Right hindlimb (tissue), 1 donor: ENCODE data around the gene CYBC1.
A peak's percentile ranks its signal among the peaks of the same experiment; 100 is the strongest.

Source experiments
- DNase-seq: peaks from one replicate; pipeline ENCODE4 v3.0.0-alpha.2; 2018

CYBC1 gene

GRCh38 chr17:82446124-82446523, 4.4 kb downstream of the CYBC1 start:
- DNase-seq = no peak

- DNase-seq = no peak
Observed at GRCh38 chr17:82445542-82445941, 5.0 kb downstream of the CYBC1 start.

- peak; percentile 66 for DNase-seq
Observed at GRCh38 chr17:82444941-82445521, 5.5 kb downstream of the CYBC1 start.

- no peak for DNase-seq
Observed at GRCh38 chr17:82444284-82444893, 6.2 kb downstream of the CYBC1 start.

DNA sequence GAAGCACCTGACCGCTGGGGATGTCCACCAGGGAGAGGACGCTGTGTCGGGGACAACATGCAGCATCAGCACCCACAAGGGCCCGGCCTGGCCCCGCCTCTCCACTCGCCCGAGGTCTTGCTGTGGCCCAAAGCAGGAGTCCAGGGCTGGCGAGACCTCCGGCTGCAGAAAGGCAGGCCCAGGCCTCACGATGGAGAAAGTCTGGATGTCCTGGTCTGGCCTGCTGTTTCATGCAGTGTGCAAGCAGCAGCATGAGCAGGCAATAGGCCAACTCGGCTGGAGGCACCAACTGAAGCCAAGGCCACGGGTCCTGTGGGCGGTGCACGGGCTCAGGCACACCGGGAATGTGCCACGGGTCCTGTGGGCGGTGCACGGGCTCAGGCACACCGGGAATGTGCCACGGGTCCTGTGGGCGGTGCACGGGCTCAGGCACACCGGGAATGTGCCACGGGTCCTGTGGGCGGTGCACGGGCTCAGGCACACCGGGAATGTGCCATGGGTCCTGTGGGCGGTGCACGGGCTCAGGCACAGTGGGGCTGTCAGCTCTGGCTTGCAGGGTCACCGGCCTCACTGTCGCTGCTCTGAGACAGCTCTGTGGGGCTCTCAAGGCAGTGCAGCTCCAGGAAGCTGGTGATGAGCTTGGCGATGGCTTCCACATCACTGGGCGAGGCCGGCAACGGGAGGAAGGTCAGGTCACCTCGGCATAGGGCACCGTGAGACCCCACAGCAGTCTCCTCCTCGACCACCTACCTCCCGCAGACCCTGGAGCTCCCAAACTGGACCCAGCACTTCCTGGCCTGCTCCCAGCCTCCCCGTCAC, 6.9 kb downstream of the CYBC1 start:
- no peak for DNase-seq

GRCh38 chr17:82442643-82443464, 7.7 kb downstream of the CYBC1 start:
- DNase-seq = no peak

DNA sequence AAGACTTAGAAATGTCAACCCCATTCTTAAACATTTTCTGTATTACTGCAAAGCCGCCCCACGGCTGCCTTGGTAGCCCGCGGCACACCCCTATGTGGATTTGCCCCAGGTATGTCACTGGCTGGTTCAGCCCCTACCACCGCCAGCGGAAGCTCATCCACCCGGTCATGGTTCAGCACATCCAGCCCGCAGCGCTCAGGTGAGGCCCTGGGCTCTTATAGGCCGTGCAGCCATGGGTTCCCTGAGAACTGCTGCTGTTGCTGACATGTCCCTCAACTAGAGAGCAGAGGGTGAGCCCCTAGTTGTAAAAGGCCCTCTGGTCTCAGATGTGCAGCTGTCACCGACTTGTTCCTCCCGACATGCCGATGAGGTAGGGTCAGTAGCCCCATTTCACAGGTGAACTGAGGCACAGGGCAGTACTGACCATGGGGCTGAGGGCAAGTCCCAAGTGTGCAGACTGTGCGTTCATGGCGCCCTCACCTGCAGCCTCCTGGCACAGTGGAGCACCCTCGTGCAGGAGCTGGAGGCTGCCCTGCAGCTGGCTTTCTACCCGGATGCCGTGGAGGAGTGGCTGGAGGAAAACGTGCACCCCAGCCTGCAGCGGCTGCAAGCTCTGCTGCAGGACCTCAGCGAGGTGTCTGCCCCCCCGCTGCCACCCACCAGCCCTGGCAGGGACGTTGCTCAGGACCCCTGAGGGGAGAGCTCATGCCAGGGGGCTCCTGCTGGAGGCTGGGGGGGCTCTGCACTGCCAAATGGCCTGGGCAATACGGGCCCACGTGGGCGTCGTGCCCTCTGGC, 8.7 kb downstream of the CYBC1 start:
- no peak for DNase-seq

GRCh38 chr17:82440991-82441627, 9.4 kb downstream of the CYBC1 start:
- peak; percentile 71 for DNase-seq

- no peak for DNase-seq
Observed at GRCh38 chr17:82440469-82440981, 10.0 kb downstream of the CYBC1 start.

GRCh38 chr17:82439829-82440365, 10.7 kb downstream of the CYBC1 start:
- no peak for DNase-seq

DNA sequence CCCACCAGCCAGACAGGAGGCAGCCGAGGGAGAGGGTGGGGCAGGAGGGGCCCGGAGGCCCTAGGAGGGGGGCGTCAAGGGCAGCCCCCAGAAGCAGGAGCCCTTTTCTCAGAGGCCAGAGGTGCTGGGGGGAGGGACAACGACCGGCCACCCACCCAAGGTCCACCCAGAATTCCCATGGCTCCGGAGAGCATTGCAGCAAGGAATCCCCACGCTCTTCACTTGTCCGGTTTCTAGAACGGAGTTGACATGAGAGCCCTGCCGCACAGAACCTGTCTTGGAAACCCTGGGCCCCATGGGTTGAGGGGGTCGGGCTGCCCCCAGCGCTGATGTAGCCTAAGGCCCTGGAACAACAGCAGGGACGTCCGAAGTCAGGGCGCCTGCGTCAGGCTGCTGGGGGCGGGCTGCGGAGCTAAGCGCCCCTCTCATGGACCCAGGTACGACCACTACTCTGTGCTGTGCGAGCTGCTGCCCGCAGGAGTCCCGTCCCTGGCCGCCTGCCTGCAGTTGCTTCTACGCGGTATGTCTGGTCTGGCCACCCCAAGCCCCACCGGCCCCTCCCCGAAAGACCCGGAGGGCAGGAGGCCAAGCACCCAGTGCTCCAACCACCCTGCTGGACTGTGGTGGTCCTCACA, 11.2 kb downstream of the CYBC1 start:
- DNase-seq = no peak

GRCh38 chr17:82438401-82439193, 12.0 kb downstream of the CYBC1 start:
- no peak for DNase-seq

DNA sequence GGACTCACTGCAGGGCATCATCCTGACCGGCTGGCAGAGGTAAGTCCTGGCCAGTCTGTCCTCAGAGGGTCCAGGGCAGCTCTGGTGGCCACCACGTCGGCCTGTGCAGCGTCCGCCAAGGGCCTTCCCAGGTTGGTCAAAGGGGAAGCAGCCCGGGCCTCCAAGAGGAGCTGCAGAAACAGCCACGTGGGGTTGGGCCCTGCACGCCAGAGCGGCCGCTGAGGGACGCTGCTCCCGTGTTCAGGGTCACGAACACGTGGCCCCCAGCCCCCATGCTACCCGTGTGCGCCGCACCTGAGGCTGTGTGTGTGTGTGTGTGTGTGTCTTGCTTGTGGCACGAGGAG, 13.3 kb downstream of the CYBC1 start:
- DNase-seq = no peak

DNA sequence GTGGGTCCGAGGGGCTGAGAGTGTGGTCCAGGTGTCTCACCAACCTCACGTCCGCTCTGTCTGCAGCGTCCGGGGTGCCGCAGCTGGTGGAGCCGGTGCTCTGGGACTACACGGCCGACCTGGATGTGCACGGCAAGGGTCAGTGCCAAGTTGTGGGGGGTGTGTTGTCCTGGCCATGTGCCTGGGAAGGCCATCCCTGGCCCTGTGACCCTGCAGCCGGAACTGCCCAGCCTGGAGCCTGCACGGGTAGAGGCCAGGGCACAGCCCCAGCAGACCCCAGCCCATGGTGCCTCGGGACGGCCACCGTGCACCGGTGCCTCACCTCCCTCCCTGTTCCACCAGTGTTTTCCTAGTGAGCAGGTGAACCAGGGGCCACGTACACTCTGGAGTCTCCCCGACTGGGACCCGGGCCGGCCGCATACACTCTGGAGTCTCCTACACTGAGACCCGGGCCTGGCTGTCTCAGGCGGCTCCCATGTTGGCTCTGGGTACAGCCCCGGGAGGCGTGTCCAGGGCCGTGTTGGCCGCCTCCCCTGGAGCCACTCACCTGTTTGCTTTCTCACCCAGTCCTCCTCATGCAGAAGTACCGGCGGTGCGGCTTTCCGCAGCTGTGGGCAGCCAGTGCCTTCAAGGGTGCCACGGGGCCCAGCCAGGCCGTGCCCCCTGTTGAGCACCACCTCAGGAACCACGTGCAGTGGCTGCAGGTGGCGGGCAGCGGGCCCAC, 13.8 kb downstream of the CYBC1 start:
- no peak for DNase-seq

GRCh38 chr17:82435601-82436583, 14.7 kb downstream of the CYBC1 start:
- DNase-seq = no peak

- DNase-seq = no peak
Observed at GRCh38 chr17:82435103-82435502, 15.4 kb downstream of the CYBC1 start.

DNA sequence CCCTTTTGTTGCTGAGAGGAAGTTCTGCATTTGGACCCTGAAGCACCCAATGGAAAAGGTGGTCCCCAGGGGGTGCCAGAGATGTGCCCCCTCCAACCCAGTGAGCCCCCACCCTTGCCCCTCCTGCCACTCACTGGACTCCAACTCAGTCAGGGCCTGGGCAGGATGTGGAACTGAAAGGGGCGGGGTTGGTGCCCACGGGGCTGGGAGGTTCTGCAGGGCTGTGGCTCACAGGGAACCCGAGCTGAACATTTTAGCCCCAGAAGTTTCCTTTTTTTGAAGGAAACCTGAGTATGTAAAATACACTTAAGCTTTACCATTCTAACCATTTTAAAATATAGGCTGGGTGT, 16.4 kb downstream of the CYBC1 start:
- DNase-seq = no peak

DNA sequence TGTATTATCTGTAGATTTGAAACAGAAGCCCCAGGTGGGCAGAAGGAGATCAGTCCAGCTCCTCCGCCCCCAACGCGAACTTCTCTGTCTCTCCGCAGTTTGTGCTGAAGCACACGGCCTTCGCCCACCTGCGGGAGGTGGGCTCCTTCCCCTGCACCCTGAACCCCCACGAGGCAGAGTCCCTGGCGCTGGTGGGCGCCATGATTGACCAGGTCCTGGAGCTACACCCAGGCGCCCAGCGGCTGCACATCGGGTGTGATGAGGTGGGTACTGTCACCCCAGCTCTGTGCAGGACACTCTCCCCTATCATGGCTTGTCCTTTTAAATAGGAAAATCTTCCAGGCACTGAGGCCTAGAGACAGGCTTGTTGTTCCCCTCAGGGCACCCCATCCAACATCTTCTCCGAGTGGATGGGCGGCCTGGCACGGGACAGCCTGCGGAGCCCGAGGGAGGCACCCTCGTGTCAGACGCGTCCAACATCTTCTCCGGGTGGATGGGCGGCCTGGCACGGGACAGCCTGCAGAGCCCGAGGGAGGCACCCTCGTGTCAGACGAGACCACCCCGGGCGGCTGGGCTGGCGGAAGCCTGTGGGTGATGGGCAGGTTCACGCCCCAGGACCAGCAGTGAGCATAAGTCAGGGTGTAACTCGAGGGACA, 16.9 kb downstream of the CYBC1 start:
- DNase-seq = no peak
